Naive B cell (primary cell): Measurements from ENCODE around the gene SLC22A31. TPM values are rescaled to one million over a fixed set of nuclear protein-coding genes. Genes with fewer than 3 reads are reported as not detected.
A peak's percentile ranks its signal among the peaks of the same experiment; 100 is the strongest.

ENCODE experiments used
- ATAC-seq, 2 donors: fragments of 150-1000 bp; cut with Tn5 transposase; 2 replicates each; pipeline ENCODE4 v1.10.0; 2021; ENCODE audit warnings: low read depth in 2 of 2, mild to moderate bottlenecking in 2 of 2, moderate library complexity in 2 of 2
- DNase-seq: peaks from one replicate; pipeline ENCODE4 v3.0.0; 2022
- H3K27ac Mint-ChIP-seq, 6 donors: one replicate each; pipeline ENCODE4 v1.8.0; 2020 to 2022; ENCODE audit warnings: mild to moderate bottlenecking in 6 of 6, mixed read lengths in 6 of 6, moderate library complexity in 5 of 6, inconsistent platforms in 2 of 6
- H3K27me3 Mint-ChIP-seq, 3 donors: one replicate each; pipeline ENCODE4 v1.8.0; 2021 to 2022; ENCODE audit warnings: mixed read lengths in 3 of 3, mild to moderate bottlenecking in 1 of 3
- H3K36me3 Mint-ChIP-seq, 2 donors: one replicate each; pipeline ENCODE4 v1.8.0; 2020 to 2022; ENCODE audit warnings: mixed read lengths in 2 of 2, inconsistent platforms in 1 of 2, mild to moderate bottlenecking in 1 of 2
- H3K4me1 Mint-ChIP-seq, 3 donors: one replicate each; pipeline ENCODE4 v1.8.0; 2020 to 2022; ENCODE audit warnings: mixed read lengths in 3 of 3, inconsistent platforms in 1 of 3, mild to moderate bottlenecking in 1 of 3, moderate library complexity in 1 of 3
- H3K4me3 Mint-ChIP-seq, 8 donors: one replicate each; pipeline ENCODE4 v1.8.0; 2020 to 2022; ENCODE audit warnings: mild to moderate bottlenecking in 8 of 8, mixed read lengths in 8 of 8, moderate library complexity in 8 of 8, inconsistent platforms in 2 of 8
- H3K9me3 Mint-ChIP-seq, 7 donors: one replicate each; pipeline ENCODE4 v1.8.0; 2020 to 2022; ENCODE audit warnings: mixed read lengths in 7 of 7, mild to moderate bottlenecking in 5 of 7, inconsistent platforms in 2 of 7, moderate library complexity in 1 of 7
- polyA plus RNA-seq, 6 donors: library from polyadenylated mRNA; unstranded; fragments of 300-500 nt; fragmentation: Illumina TruSeq; gene quantifications; one replicate each; pipeline ENCODE4 v1.2.3, GENCODE V29; 2021; ENCODE audit warnings: low read depth in 6 of 6

Gene SLC22A31
- polyA plus RNA-seq, 6 donors from 2014 or later = not detected

DNA sequence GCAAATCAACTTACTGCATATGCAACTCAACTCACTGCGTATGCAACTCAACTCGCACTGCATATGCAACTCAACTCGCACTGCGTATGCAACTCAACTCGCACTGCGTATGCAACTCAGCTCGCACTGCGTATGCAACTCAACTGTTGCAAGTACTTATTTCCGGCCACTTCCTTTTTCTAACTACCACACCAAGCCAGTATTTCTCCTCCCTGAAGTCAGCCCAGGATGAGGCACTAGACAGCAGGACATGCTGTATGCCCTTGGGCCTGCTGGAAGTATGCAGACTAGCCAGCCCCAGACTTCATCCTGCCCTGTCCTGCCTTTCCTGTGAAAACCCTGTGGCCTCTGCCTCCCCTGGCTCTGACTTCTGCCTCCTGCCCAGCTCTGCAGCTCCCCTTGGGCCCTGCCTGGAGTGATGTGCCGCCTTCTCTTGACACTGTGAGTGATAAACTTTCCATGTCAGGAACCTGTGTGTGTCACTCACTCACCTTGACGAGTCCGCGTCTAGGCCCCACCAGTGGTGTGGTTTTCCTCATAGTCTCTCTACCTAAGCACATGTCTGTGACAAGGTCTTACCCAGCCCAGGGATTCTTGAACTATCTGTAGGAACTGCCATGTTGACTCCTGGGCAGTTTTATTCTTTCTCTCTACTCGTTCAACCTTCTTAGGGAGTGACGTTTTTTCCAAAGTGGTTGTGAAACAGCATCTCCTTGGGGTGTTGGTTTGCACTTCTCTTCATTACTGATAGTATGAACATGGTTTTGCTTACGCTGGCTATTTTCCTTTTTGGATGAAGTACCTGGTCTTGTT is 33.5 kb upstream of the SLC22A31 start:
- H3K27me3 Mint-ChIP-seq = no peaks in the 10 kb centered on the region
- H3K27ac Mint-ChIP-seq = peak overlapping the region in 1 of 6 donors; percentile 79
- peaks cover 13 to 21% of the 10 kb centered on the region in 2 donors for H3K36me3 Mint-ChIP-seq

DNA sequence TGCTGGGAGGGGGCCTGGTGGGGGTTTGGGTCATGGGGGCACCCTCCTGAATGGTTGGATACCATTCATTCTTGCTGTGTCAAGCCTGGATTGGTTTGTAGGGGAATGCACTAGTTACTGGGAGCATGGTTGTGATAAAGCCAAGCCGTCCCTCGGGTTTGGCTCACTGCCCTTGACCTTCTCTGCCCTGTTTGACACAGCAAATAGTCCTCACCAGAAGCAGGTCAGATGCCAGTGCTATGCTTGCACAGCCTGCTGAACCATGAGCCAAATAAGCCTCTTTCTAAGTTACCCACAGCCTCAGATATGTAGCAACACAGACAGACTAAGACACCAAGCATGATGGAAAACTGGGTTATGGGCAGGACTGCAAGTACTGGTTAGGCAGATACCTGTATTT is 31.8 kb upstream of the SLC22A31 start:
- H3K9me3 Mint-ChIP-seq = peaks cover 0 to 17% (median 5%) of the 10 kb centered on the region in 7 donors
- ATAC-seq (no peak), DNase-seq (no peak)
- peaks cover 0 to 8% (median 0%) of the 10 kb centered on the region in 3 donors for H3K4me1 Mint-ChIP-seq
- H3K27me3 Mint-ChIP-seq = no peaks in the 10 kb centered on the region
- H3K27ac Mint-ChIP-seq = peak overlapping the region in 1 of 6 donors; percentile 51
- peaks cover 21 to 38% of the 10 kb centered on the region in 2 donors for H3K36me3 Mint-ChIP-seq
- H3K4me3 Mint-ChIP-seq = no peak overlapping the region

More for the DNA sequence above, 33.5 kb upstream of the SLC22A31 start:
- no peak for ATAC-seq
- H3K4me3 Mint-ChIP-seq = no peak overlapping the region
- DNase-seq = no peak
- H3K9me3 Mint-ChIP-seq = peaks cover 0 to under 1% (median 0%) of the 10 kb centered on the region in 7 donors
- peaks cover 0 to 8% (median 0%) of the 10 kb centered on the region in 3 donors for H3K4me1 Mint-ChIP-seq

DNA sequence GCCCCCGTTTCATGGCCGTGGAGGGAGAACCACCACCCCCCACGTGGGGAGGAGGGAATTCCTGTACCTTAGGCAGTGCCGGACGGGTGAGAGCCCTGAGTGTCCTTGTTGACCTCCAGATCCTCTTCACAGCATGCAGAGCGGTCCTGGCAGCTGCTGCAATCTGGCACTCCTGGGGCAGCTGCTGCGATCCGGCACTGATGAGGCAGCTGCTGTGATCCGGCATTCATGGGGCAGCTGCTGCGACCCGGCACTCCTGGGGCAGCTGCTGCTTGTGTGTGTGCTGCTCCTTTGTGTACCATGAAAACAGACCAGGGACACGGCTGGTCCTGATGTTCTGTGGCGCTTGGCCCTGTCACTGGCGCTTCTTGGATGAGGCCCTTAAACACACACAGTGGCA is 29.9 kb upstream of the SLC22A31 start:
- Mint-ChIP-seq H3K27me3 (no peaks in the 10 kb centered on the region), H3K4me3 (no peak overlapping the region), H3K9me3 (peaks cover 0 to 24% (median 5%) of the 10 kb centered on the region in 7 donors), H3K36me3 (peaks cover 33 to 51% of the 10 kb centered on the region in 2 donors), H3K4me1 (peaks cover 0 to 8% (median 3%) of the 10 kb centered on the region in 3 donors), H3K27ac (no peak overlapping the region)
- no peak for ATAC-seq
- no peak for DNase-seq

DNA sequence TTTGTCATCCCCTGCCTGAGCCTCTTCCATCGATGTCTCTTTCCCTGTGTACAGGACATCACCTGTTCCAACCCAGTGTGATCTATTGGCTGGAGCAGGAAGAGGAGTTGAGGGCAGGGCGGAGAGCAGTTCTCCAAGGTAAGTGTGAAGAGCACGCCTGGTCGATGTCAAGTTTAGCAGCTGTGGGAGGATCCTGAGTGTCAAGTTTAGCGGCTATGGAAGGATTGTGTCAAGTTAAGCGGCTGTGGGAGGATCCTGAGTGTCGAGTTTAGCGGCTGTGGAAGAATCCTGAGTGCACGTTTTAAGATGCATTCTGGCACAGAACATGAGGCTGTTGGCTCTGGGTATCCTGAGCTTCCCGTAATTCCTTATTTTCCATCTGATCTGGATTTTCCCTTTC is 24.3 kb upstream of the SLC22A31 start:
- Mint-ChIP-seq H3K36me3 (peaks cover 29 to 53% of the 10 kb centered on the region in 2 donors), H3K4me1 (peaks cover 4 to 11% (median 5%) of the 10 kb centered on the region in 3 donors), H3K27me3 (no peaks in the 10 kb centered on the region), H3K4me3 (peak overlapping the region in 2 of 8 donors; percentile 22 to 64), H3K27ac (peak overlapping the region in 1 of 6 donors; percentile 89), H3K9me3 (peaks cover 0 to 24% (median 5%) of the 10 kb centered on the region in 7 donors)
- ATAC-seq (no peak), DNase-seq (no peak)

DNA sequence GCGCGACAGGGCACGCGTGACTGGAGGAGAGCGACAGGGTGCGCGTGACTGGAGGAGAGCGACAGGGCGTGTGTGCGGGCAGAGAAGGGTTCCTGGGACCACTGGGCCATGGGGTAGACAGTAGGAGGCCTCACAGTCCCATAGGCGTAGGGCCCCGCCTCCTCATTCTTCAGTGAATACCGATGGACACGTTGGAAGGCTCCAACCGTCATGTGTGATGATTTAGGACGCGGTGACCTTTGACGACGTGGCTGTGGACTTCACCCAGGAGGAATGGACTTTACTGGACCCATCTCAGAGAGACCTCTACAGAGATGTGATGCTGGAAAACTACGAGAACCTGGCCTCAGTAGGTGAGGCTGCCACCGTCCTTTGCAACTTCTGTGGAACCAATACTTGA is 22.6 kb upstream of the SLC22A31 start:
- ATAC-seq (no peak), DNase-seq (no peak)
- Mint-ChIP-seq H3K27me3 (no peaks in the 10 kb centered on the region), H3K4me3 (peak overlapping the region in 1 of 8 donors; percentile 45), H3K4me1 (peaks cover 7 to 11% (median 11%) of the 10 kb centered on the region in 3 donors), H3K36me3 (peaks cover 27 to 44% of the 10 kb centered on the region in 2 donors), H3K27ac (peak overlapping the region in 1 of 6 donors; percentile 54), H3K9me3 (peaks cover 0 to 15% (median 5%) of the 10 kb centered on the region in 7 donors)

DNA sequence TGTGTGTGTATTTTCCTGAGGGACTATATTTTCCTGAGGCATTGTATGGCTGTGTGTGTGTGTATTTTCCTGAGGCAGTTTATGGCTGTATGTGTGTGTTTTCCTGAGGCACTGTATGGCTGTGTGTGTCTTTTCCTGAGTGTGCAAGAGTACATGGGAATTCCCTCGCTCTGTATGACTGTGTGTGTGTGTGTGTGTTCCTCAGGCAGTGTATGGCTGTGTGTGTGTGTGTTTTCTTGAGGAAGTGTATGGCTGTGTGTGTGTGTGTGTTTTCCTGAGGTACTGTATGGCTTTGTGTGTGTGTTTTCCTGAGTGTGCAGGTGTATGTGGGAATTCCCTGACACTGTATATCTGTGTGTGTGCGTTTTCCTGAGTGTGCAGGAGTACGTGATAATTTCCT is 21.3 kb upstream of the SLC22A31 start:
- ATAC-seq = no peak
- Mint-ChIP-seq H3K9me3 (peaks cover 0 to 7% (median 2%) of the 10 kb centered on the region in 7 donors), H3K36me3 (peaks cover 16 to 30% of the 10 kb centered on the region in 2 donors), H3K27ac (peak overlapping the region in 2 of 6 donors; percentile 20 to 49), H3K4me1 (peaks cover 9 to 17% (median 13%) of the 10 kb centered on the region in 3 donors), H3K27me3 (no peaks in the 10 kb centered on the region), H3K4me3 (peak overlapping the region in 1 of 8 donors; percentile 64)
- DNase-seq = no peak

DNA sequence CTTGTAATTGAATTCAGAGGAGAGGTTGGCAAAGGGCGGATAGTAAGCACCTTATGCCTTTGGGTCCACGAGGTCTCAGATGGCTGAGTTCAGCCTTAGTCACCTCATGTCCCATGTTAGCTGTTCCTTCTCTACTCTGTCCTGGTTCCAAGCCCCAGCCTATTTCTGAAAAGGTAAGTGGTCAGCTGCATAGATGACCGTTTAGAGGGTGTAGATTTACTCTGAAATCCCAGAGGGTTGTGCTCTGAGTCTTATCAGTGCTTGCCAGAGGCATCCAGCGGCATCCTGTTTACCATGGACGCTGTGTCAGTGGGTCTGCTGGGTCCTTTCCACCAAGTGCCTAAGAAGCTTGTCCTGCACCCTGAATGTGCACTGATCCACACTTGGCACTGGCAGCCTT is 19.0 kb upstream of the SLC22A31 start:
- ATAC-seq = no peak
- H3K27me3 Mint-ChIP-seq = no peaks in the 10 kb centered on the region
- H3K4me1 Mint-ChIP-seq = peaks cover 14 to 19% (median 14%) of the 10 kb centered on the region in 3 donors
- peak overlapping the region in 2 of 6 donors; percentile 67 to 82 for H3K27ac Mint-ChIP-seq
- no peaks in the 10 kb centered on the region for H3K9me3 Mint-ChIP-seq
- peak overlapping the region in 7 of 8 donors; percentile 35 to 95 (median 71) for H3K4me3 Mint-ChIP-seq
- peaks cover 4 to 18% of the 10 kb centered on the region in 2 donors for H3K36me3 Mint-ChIP-seq
- DNase-seq = no peak

DNA sequence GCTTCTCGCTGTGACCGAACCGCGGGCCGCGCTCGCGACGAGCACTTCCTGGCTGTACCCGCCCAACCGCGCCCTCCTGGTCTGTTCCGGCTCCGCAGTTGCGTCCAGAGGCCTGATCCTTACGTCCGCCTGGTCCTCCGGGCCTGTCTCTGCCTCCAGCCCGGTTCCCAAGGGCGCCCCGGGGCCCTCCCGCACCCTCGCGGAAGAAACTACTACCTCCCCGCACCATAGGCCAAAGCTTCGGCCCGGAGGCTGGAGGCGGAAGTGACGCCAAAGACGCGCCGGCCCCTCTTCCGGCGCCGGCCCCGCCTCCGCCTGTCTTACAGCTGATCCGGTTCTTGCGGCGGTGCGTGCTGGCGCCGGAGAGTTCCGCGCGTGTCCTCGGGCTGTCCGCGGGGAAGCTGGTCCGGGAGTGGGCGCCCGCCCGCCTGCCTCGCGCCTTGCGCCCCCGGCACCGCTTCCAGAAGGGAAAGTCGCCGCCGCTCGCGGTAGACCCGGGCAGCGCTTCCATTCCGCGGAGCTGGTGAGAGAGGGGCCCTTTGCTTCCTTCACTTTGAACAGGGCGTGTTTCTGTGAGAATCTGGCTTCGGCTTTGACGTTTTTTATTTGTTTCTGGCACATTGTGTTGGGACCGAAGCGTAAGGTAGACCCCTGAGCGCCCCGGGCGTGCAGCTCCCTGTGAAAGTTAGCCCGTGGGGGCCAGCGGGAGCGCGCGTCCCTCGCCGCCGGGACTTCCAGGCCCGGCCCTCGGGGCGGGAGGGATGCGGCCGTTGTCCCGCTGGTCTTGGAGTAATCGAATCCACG is 17.3 kb upstream of the SLC22A31 start, which contains the start of gene ZNF778:
Gene ZNF778 (plus strand): TSS at position 316 of the 804 bp plus-strand sequence. CDS start 3,425 bp downstream, outside the sequence.
- peak within 1 kb of the TSS; percentile 73 to 95 (median 89) for H3K4me3 Mint-ChIP-seq
- no peaks in the 10 kb centered on the region for H3K27me3 Mint-ChIP-seq
- ATAC-seq = peak; percentile 86 to 88
- peaks cover 12 to 19% (median 14%) of the 10 kb centered on the region in 3 donors for H3K4me1 Mint-ChIP-seq
- peaks cover 2 to 13% of the 10 kb centered on the region in 2 donors for H3K36me3 Mint-ChIP-seq
- H3K9me3 Mint-ChIP-seq = no peaks in the 10 kb centered on the region
- peak within 1 kb of the TSS; percentile 81 to 99 (median 98) for H3K27ac Mint-ChIP-seq
- DNase-seq = peak; percentile 84

DNA sequence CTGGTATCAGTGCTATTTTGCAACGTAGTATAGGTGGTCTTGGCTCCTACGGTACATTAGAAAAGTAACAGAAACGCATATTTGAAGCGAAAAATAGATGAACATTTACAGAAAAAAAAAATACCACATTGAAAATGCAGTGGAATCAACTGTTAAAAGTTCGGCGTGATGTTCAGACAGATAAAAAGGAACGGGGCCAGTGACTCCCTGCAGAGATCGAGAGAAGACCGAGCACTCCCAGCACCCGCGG is 16.7 kb upstream of the SLC22A31 start:
- no peak for ATAC-seq
- Mint-ChIP-seq H3K27me3 (no peaks in the 10 kb centered on the region), H3K27ac (peak overlapping the region; percentile 81 to 99 (median 98)), H3K9me3 (no peaks in the 10 kb centered on the region), H3K4me1 (peaks cover 10 to 19% (median 14%) of the 10 kb centered on the region in 3 donors), H3K36me3 (peaks cover 0 to 8% of the 10 kb centered on the region in 2 donors), H3K4me3 (peak overlapping the region; percentile 73 to 95 (median 89))
- DNase-seq = no peak

DNA sequence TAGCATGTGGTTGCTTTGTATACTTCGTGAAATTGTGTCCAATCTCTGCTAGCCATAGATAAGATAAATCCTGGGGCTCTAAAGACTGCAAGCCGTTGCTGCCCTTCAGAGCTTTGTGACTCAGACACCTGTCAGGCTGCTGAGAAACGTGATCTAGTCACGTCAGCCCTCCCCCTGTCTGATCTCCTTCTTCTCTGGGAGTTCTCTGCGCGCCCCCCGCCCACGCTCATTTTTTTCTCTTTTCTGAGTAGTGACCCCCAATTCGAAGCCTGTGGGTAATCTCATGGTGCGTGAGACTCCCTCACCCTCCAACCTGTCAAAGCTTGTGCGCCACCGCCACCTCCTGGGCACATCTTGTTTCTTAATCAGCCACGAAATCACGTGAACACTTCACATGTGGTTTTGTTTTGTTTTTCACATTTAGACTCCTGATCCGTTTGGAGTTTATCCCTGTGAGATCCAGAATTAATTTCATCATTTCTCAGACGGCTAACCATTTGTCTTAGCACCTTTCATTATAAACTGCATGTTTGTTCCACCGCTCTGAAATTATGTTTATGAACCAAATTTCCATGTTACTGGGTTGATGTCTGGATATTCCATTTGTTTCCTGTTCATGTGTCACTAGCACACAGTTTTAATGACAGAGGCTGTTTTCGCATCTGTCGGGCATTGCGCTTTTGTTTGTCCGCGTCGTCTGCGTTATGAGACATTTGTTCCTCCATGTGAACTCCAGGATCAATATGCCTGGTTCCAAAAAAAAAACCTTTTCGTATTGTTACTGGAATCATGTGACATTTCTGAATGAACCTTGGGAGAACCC is 16.2 kb upstream of the SLC22A31 start:
- H3K27me3 Mint-ChIP-seq = no peaks in the 10 kb centered on the region
- peaks cover 0 to 3% of the 10 kb centered on the region in 2 donors for H3K36me3 Mint-ChIP-seq
- peak overlapping the region; percentile 73 to 95 (median 89) for H3K4me3 Mint-ChIP-seq
- peaks cover 10 to 19% (median 10%) of the 10 kb centered on the region in 3 donors for H3K4me1 Mint-ChIP-seq
- DNase-seq (peak; percentile 76), ATAC-seq (peak; percentile 71 to 73)
- H3K27ac Mint-ChIP-seq = peak overlapping the region; percentile 81 to 99 (median 98)
- no peaks in the 10 kb centered on the region for H3K9me3 Mint-ChIP-seq

DNA sequence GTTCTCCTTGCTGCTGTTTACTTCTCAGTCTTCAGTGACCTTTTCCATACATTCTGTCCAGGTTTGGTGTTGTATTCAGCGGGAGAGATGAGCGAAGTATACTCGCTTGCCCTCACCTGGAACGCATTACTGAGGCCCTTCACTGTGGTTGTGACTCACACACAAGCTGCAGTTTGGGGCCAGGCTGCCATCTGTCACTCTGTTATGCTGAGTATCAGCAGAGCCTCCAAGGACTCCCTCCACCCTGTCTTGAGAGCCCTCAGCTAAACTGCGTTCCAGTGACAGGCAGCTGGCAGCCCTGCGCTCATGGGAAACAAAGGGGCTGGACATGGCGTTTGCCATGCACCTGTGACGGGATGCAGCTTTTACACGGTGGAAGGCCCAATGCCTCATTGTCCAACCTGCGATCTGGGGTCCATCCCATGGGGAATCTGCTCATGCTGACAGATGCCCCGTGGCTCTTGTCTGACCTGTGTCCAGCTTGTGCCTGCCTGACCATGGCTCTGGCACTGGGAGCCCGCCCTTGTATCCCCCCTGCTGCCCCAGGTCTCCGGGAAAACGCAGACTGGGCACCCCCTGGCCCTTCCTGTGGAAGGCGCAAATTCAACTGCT is 10.7 kb upstream of the SLC22A31 start:
- Mint-ChIP-seq H3K36me3 (no peaks in the 10 kb centered on the region), H3K27ac (no peak overlapping the region), H3K4me3 (no peak overlapping the region), H3K27me3 (peaks cover 19 to 28% (median 20%) of the 10 kb centered on the region in 3 donors), H3K9me3 (no peaks in the 10 kb centered on the region), H3K4me1 (peaks cover 0 to 4% (median 0%) of the 10 kb centered on the region in 3 donors)
- DNase-seq (no peak), ATAC-seq (no peak)

DNA sequence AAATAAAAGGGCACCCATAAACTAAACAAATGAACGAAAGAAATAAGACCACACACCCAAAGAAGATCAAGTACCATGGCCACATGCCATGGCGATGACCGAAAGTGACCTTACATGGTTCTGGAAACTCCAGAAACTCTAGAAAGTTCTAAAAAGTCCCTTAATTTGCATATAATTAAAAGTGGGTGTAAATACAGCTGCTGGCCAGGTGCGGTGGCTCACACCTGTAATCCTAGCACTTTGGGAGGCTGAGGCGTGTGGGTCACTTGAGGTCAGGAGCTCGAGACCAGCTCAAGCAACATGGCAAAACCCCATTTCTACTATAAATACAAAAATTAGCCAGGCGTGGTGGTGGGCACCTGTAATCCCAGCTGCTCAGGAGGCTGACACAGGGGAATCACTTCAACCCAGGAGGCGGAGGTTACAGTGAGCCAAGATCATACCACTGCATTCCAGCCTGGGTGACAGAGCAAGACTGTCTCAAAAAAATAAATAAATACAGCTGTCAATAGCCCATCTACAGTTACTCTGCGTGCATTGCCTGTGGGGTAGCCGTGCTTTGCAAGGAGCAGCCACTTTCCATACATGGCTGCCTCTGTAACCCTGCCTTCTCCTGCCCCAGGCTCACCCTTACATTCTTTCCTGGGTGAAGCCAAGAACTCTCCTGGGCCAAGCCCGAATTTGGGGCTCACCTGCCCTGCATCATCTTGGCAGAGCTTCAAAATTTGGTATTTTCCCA is 10.0 kb upstream of the SLC22A31 start:
- no peak for DNase-seq
- peak in 1 of 2 donors; percentile 32 for ATAC-seq
- Mint-ChIP-seq H3K36me3 (no peaks in the 10 kb centered on the region), H3K4me3 (no peak overlapping the region), H3K4me1 (peaks cover 0 to 4% (median 0%) of the 10 kb centered on the region in 3 donors), H3K9me3 (no peaks in the 10 kb centered on the region), H3K27ac (no peak overlapping the region), H3K27me3 (peaks cover 19 to 28% (median 20%) of the 10 kb centered on the region in 3 donors)
